Fibroblast of skin of back (primary cell): ENCODE measurements around the gene C20orf96.
A peak's percentile ranks its signal among the peaks of the same experiment; 100 is the strongest.
"Not testable (repeated sequence)": the region's sequence is repeated elsewhere in the genome, so short reads cannot be mapped to it uniquely, and the experiment has no call there.

Experiments used
- DNase-seq: peaks from one replicate; pipeline ENCODE4 v3.0.0-alpha.2; 2013

C20orf96 gene

GRCh38 chr20:235891-236290, 54.7 kb downstream of the C20orf96 start:
- peak; percentile 1 for DNase-seq

DNA sequence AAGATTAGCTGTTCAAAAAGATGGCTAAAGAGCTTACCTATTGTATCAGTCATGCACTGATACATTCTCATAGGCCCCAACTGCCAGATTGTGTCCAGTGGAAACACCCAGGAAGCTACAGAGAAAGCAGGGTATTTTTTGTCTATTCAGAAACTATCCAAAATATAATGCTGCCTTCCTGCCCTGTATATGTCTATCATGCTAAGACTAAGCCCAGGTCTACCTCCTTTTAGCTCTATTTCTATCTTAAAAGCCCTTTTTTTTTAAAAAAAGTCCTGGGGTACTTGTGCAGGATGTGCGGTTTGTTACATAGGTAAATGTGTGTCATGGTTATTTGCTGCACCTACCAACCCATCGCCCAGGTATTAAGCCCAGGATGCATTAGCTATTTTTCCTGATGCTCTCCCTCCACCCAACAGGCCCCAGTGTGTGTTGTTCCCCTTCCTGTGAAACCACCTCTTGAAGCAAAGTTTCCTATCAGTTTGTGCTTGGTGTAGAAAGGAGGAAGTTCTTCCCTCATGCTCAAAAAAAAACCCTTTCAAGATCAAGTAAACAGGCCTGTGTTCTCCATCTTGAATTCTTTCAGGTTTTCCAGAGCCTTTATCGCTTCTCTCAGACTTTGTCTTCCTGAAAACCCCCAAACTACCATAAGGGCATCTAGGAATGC, 63.0 kb downstream of the C20orf96 start:
- DNase-seq: no peak

GRCh38 chr20:226958-227357, 63.6 kb downstream of the C20orf96 start, which contains the start of gene DEFB129:
TSS of gene DEFB129 (plus strand) at chr20:227258. CDS start at chr20:227289, 31 bp downstream.
- DNase-seq: no peak

GRCh38 chr20:225879-226278, 64.7 kb downstream of the C20orf96 start:
- not testable (repeated sequence) for DNase-seq

GRCh38 chr20:221258-221830, 69.2 kb downstream of the C20orf96 start:
- DNase-seq: no peak
